CD14-positive monocyte (primary cell): ENCODE results near the gene SPTB. TPM values are rescaled to one million over a fixed set of nuclear protein-coding genes. Genes with fewer than 3 reads are reported as not detected.

Experiments used
- DNase-seq, 3 donors: peaks; one replicate each; pipeline ENCODE4 v3.0.0-alpha.2; 2011 to 2022
- H2AFZ ChIP-seq: 2 replicates; pipeline ENCODE4 v1.6.0; 2012; ENCODE audit warnings: mild to moderate bottlenecking, low read depth, low read length, inconsistent platforms; ENCODE audit not compliant: insufficient read depth, poor library complexity, severe bottlenecking
- H3K27ac ChIP-seq, 2 donors: 1 replicate in 1 of 2; 2 replicates in 1 of 2; pipeline ENCODE4 v1.5.1; 2012 to 2013; ENCODE audit warnings: low read length in 2 of 2, control low read depth in 1 of 2, inconsistent platforms in 1 of 2, low read depth in 1 of 2, mild to moderate bottlenecking in 1 of 2
- H3K27me3 ChIP-seq, 2 donors: one replicate each; pipeline versions ENCODE4 v1.6.0 to v1.6.1; 2011 to 2013; ENCODE audit warnings: low read length in 2 of 2; ENCODE audit not compliant: control insufficient read depth in 2 of 2, insufficient read depth in 2 of 2
- H3K36me3 ChIP-seq, 2 donors: replicated peaks in 1 of 2; 1 replicate in 1 of 2; 2 replicates in 1 of 2; pipeline versions ENCODE4 v1.5.1 to v1.6.1; 2012 to 2013; ENCODE audit warnings: low read length in 2 of 2, control low read depth in 1 of 2, inconsistent platforms in 1 of 2, mild to moderate bottlenecking in 1 of 2; ENCODE audit not compliant: insufficient read depth in 2 of 2, control insufficient read depth in 1 of 2
- H3K4me1 ChIP-seq, 2 donors: 1 replicate in 1 of 2; 2 replicates in 1 of 2; pipeline versions ENCODE4 v1.5.1 to v1.6.1; 2012 to 2013; ENCODE audit warnings: low read length in 2 of 2, control low read depth in 1 of 2, inconsistent platforms in 1 of 2, mild to moderate bottlenecking in 1 of 2, moderate library complexity in 1 of 2; ENCODE audit not compliant: insufficient read depth in 2 of 2, control insufficient read depth in 1 of 2
- H3K4me2 ChIP-seq: replicated peaks from 2 replicates; pipeline ENCODE3; 2012; ENCODE audit warnings: low read length, moderate library complexity, mild to moderate bottlenecking; ENCODE audit not compliant: poor library complexity, severe bottlenecking; ENCODE audit errors: extremely low read depth
- H3K4me3 ChIP-seq, 3 experiments: fragments of 200-600 bp in 1 of 3; sonication (generic) in 1 of 3; replicated peaks in 1 of 3; 1 replicate in 2 of 3; 2 replicates in 1 of 3; pipeline ENCODE4 v1.5.1; 2011 to 2013; ENCODE audit warnings: low read length in 3 of 3, mild to moderate bottlenecking in 3 of 3, control low read depth in 2 of 3, low read depth in 2 of 3, inconsistent platforms in 1 of 3, moderate library complexity in 1 of 3
- H3K79me2 ChIP-seq: 2 replicates; pipeline ENCODE4 v1.6.0; 2012; ENCODE audit warnings: mild to moderate bottlenecking, control low read depth, inconsistent platforms, low read length, moderate library complexity; ENCODE audit not compliant: insufficient read depth
- H3K9ac ChIP-seq: 2 replicates; pipeline ENCODE4 v1.6.0; 2017; ENCODE audit warnings: low read length, mild to moderate bottlenecking; ENCODE audit not compliant: insufficient read depth, poor library complexity, severe bottlenecking
- H3K9me3 ChIP-seq, 2 donors: replicated peaks in 1 of 2; 1 replicate in 1 of 2; 2 replicates in 1 of 2; pipeline versions ENCODE4 v1.5.1 to v1.6.1; 2012 to 2013; ENCODE audit warnings: low read length in 2 of 2, control low read depth in 1 of 2; ENCODE audit not compliant: control insufficient read depth in 1 of 2, insufficient read depth in 1 of 2
- H4K20me1 ChIP-seq: 2 replicates; pipeline ENCODE4 v1.6.0; 2012; ENCODE audit warnings: mild to moderate bottlenecking, low read length, control low read depth, moderate library complexity; ENCODE audit not compliant: insufficient read depth
- H3K27ac Mint-ChIP-seq, 7 donors: one replicate each; pipeline ENCODE4 v1.8.0; 2020; ENCODE audit warnings: mild to moderate bottlenecking in 7 of 7, mixed read lengths in 7 of 7, moderate library complexity in 6 of 7, inconsistent platforms in 2 of 7
- H3K27me3 Mint-ChIP-seq, 3 donors: one replicate each; pipeline ENCODE4 v1.8.0; 2021 to 2022; ENCODE audit warnings: low read depth in 3 of 3, mild to moderate bottlenecking in 3 of 3, mixed read lengths in 3 of 3, moderate library complexity in 3 of 3, inconsistent platforms in 1 of 3
- H3K36me3 Mint-ChIP-seq, 2 donors: one replicate each; pipeline ENCODE4 v1.8.0; 2020; ENCODE audit warnings: mixed read lengths in 2 of 2, inconsistent platforms in 1 of 2, mild to moderate bottlenecking in 1 of 2
- H3K4me1 Mint-ChIP-seq: one replicate; pipeline ENCODE4 v1.8.0; 2020; ENCODE audit warnings: mild to moderate bottlenecking, mixed read lengths
- H3K4me3 Mint-ChIP-seq, 2 donors: one replicate each; pipeline ENCODE4 v1.8.0; 2020; ENCODE audit warnings: mild to moderate bottlenecking in 2 of 2, mixed read lengths in 2 of 2, moderate library complexity in 1 of 2
- H3K9me3 Mint-ChIP-seq, 7 donors: one replicate each; pipeline ENCODE4 v1.8.0; 2020 to 2022; ENCODE audit warnings: mixed read lengths in 7 of 7, mild to moderate bottlenecking in 6 of 7, moderate library complexity in 6 of 7, inconsistent platforms in 2 of 7
- WGBS: methylation state at CpG from one replicate; pipeline ENCODE4 v1.1.5; 2013; ENCODE audit warnings: missing lambda C conversion rate; ENCODE audit not compliant: insufficient coverage; 5-methylcytosine and 5-hydroxymethylcytosine counted together
- intact Hi-C, 2 donors: fragments of 100-400 bp; cut with micrococcal nuclease; formaldehyde crosslinking; loops; one replicate each; pipeline versions ENCODE4 v1.15.0 to v1.15.1; 2023
- polyA plus RNA-seq, 3 donors: library from polyadenylated mRNA; depleted of rRNA in 1 of 3; unstranded in 2 of 3; stranded (reverse) in 1 of 3; fragments of 300-500 nt in 2 of 3; fragments of >200 nt in 1 of 3; fragmentation: Illumina TruSeq in 2 of 3; gene quantifications; 1 replicate in 2 of 3; 2 replicates in 1 of 3; pipeline ENCODE4 v1.2.3, GENCODE V29; 2012 to 2021
- TF ChIP-seq, protein P1 (sequence below): fragments of 200-600 bp; IDR thresholded peaks from one replicate; pipeline ENCODE4 v1.8.0; 2022; ENCODE audit warnings: antibody characterized with exemption, mild to moderate bottlenecking

The SPTB gene
- polyA plus RNA-seq, 3 donors, result not detected

DNA sequence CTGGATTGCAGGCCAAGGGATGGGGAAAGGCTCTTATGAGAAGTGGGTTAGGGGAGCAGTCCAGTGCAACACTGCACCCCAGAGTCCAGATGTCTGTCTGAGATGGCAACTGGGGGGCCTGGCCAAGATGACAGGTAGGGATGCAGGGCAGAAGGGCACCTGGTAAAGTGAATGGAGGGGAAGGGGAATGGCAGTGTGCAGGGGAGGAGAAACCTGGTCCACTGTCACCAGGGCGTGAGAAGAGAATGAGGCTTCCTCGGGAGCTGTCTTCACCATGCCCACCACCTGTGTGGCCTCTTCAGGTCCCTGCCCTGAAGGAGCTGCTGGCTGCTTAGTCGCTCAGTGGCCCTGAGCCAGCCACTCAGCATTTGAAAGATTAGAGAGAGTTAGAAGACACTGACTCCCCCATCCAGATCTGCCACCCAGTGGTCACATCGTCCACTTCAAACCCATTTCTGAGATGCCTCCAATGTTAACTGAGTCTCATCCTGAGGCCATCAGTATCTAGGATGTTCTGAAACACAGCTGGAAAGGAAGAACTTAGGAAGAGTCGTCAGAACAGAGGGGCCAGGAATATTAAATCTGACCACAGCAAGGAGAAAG, 118.2 kb downstream of the SPTB start:
- Histone ChIP-seq H3K27ac (no peak overlapping the region), H3K4me2 (no peak overlapping the region), H3K9me3 (no peaks in the 10 kb centered on the region), H3K79me2 (no peaks in the 10 kb centered on the region), H3K27me3 (peaks cover 0 to 28% of the 10 kb centered on the region in 2 donors), H4K20me1 (no peaks in the 10 kb centered on the region), H3K4me3 (no peak overlapping the region), H2AFZ (no peak overlapping the region), H3K36me3 (no peaks in the 10 kb centered on the region), H3K4me1 (peaks cover 6 to 10% of the 10 kb centered on the region in 2 donors), H3K9ac (no peak overlapping the region)
- peak overlapping the region in 1 of 2 donors; percentile 63 for H3K4me3 Mint-ChIP-seq
- no peaks in the 10 kb centered on the region for H3K36me3 Mint-ChIP-seq
- intact Hi-C loops, result no loop called here
- H3K4me1 Mint-ChIP-seq, result peaks cover 25% of the 10 kb centered on the region
- H3K9me3 Mint-ChIP-seq, result peaks cover 0 to 5% (median 0%) of the 10 kb centered on the region in 7 donors
- H3K27ac Mint-ChIP-seq, result peak overlapping the region in 2 of 7 donors; percentile 47 to 55
- peaks cover 30 to 48% (median 47%) of the 10 kb centered on the region in 3 donors for H3K27me3 Mint-ChIP-seq
- WGBS, result 73% methylated on average over 2 of the region's 5 CpGs
- no peak for DNase-seq
- TF ChIP-seq, protein P1, sequence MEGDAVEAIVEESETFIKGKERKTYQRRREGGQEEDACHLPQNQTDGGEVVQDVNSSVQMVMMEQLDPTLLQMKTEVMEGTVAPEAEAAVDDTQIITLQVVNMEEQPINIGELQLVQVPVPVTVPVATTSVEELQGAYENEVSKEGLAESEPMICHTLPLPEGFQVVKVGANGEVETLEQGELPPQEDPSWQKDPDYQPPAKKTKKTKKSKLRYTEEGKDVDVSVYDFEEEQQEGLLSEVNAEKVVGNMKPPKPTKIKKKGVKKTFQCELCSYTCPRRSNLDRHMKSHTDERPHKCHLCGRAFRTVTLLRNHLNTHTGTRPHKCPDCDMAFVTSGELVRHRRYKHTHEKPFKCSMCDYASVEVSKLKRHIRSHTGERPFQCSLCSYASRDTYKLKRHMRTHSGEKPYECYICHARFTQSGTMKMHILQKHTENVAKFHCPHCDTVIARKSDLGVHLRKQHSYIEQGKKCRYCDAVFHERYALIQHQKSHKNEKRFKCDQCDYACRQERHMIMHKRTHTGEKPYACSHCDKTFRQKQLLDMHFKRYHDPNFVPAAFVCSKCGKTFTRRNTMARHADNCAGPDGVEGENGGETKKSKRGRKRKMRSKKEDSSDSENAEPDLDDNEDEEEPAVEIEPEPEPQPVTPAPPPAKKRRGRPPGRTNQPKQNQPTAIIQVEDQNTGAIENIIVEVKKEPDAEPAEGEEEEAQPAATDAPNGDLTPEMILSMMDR, result no peak

GRCh38 chr14:64760916-64761315, 118.8 kb downstream of the SPTB start:
- H4K20me1 ChIP-seq, result no peaks in the 10 kb centered on the region
- no peaks in the 10 kb centered on the region for H3K36me3 ChIP-seq
- DNase-seq, result no peak
- H3K4me3 ChIP-seq, result no peak overlapping the region
- H2AFZ ChIP-seq, result no peak overlapping the region
- H3K4me3 Mint-ChIP-seq, result peak overlapping the region in 1 of 2 donors; percentile 63
- H3K27ac Mint-ChIP-seq, result no peak overlapping the region
- H3K4me2 ChIP-seq, result no peak overlapping the region
- no peaks in the 10 kb centered on the region for H3K9me3 ChIP-seq
- peaks cover 25% of the 10 kb centered on the region for H3K4me1 Mint-ChIP-seq
- H3K36me3 Mint-ChIP-seq, result no peaks in the 10 kb centered on the region
- peaks cover 6 to 10% of the 10 kb centered on the region in 2 donors for H3K4me1 ChIP-seq
- 92% methylated on average over 5 of the region's 5 CpGs for WGBS
- H3K9ac ChIP-seq, result no peak overlapping the region
- intact Hi-C loops, result no loop called here
- peaks cover 30 to 47% (median 45%) of the 10 kb centered on the region in 3 donors for H3K27me3 Mint-ChIP-seq
- peaks cover 0 to 5% (median 0%) of the 10 kb centered on the region in 7 donors for H3K9me3 Mint-ChIP-seq
- no peak overlapping the region for H3K27ac ChIP-seq
- peaks cover 0 to 28% of the 10 kb centered on the region in 2 donors for H3K27me3 ChIP-seq
- TF ChIP-seq, protein P1, result no peak
- H3K79me2 ChIP-seq, result no peaks in the 10 kb centered on the region
